ENCODE results near the gene WDR3. TPM values are rescaled to one million over a fixed set of nuclear protein-coding genes. Genes with fewer than 3 reads are reported as not detected.

Gene WDR3
- total RNA-seq: 9.1 and 19.9 TPM in 2 replicates

GRCh38 chr1:117929343-117930172, at the start of gene WDR3, which contains the start of gene GDAP2:
Gene WDR3, plus strand, starts transcription at chr1:117929739. Its CDS starts 3,581 bp downstream, at chr1:117933320.
Gene GDAP2, minus strand, starts transcription at chr1:117929621. Its CDS starts 9,264 bp downstream, at chr1:117920357.

Other genes with a start within 250 kb of the WDR3 start
- gene GDAP2, start 118 bp upstream of the WDR3 start, total RNA-seq: 10.8 and 11.9 TPM in 2 replicates

Measured in hair follicular keratinocyte (primary cell).